Esophagus squamous epithelium (tissue), 5 donors: ENCODE data around the gene RPL7A. TPM values are rescaled to one million over a fixed set of nuclear protein-coding genes. Genes with fewer than 3 reads are reported as not detected.

Source experiments
- DNase-seq: peaks from one replicate; lab custom pipeline; 2025; lab: John Stamatoyannopoulos, UW
- H3K27ac ChIP-seq, 4 donors: fragments of 200-600 bp; sonication (generic); one replicate each; pipeline ENCODE4 v1.5.1; 2016 to 2019; ENCODE audit warnings: mild to moderate bottlenecking in 1 of 4
- H3K27me3 ChIP-seq, 4 donors: fragments of 200-600 bp; sonication (generic); 1 replicate in 3 of 4; 2 replicates in 1 of 4; pipeline versions ENCODE4 v1.5.1 to v1.6.0; 2017 to 2021; ENCODE audit warnings: antibody characterized with exemption in 1 of 4
- H3K36me3 ChIP-seq, 3 donors: fragments of 200-600 bp; sonication (generic); one replicate each; pipeline ENCODE4 v1.5.1; 2016 to 2019
- H3K4me1 ChIP-seq, 3 donors: fragments of 200-600 bp; sonication (generic); one replicate each; pipeline ENCODE4 v1.5.1; 2017 to 2019
- H3K4me3 ChIP-seq, 4 donors: fragments of 200-600 bp; sonication (generic); 1 replicate in 3 of 4; 2 replicates in 1 of 4; pipeline ENCODE4 v1.5.1; 2016 to 2019; ENCODE audit warnings: mild to moderate bottlenecking in 2 of 4, moderate library complexity in 1 of 4
- H3K9me3 ChIP-seq, 3 donors: fragments of 200-600 bp; sonication (generic); one replicate each; pipeline ENCODE4 v1.5.1; 2016 to 2019
- CTCF ChIP-seq, 6 experiments: fragments of 450-650 bp in 4 of 6; fragments of 200-600 bp in 2 of 6; sonication (generic) in 2 of 6; IDR thresholded peaks; one replicate each; pipeline ENCODE4 v1.5.1; 2016 to 2019; ENCODE audit warnings: antibody characterized with exemption in 6 of 6, mild to moderate bottlenecking in 4 of 6, moderate library complexity in 4 of 6
- POLR2A ChIP-seq, 4 donors: fragments of 450-650 bp; IDR thresholded peaks; one replicate each; pipeline ENCODE4 v1.6.1; 2017; ENCODE audit warnings: antibody characterized with exemption in 4 of 4, mild to moderate bottlenecking in 4 of 4, moderate library complexity in 3 of 4
- WGBS, 2 donors: methylation state at CpG; one replicate each; pipeline ENCODE4 v1.1.5; 2018; 5-methylcytosine and 5-hydroxymethylcytosine counted together
- intact Hi-C: fragments of 100-400 bp; cut with DNase I; formaldehyde crosslinking; loops from one replicate; pipeline ENCODE4 v1.15.0; 2022
- total RNA-seq, 4 donors: library from RNA; depleted of rRNA; stranded (reverse); fragments of >200 nt; gene quantifications; one replicate each; pipeline ENCODE4 v1.1.0, GENCODE V29; 2016
- donor health status: DM: yes; HTN: yes; CAD: no.

Gene RPL7A
- total RNA-seq, 4 donors from 2014 or later: 1,828 to 2,553 (median 2,363) TPM

DNA sequence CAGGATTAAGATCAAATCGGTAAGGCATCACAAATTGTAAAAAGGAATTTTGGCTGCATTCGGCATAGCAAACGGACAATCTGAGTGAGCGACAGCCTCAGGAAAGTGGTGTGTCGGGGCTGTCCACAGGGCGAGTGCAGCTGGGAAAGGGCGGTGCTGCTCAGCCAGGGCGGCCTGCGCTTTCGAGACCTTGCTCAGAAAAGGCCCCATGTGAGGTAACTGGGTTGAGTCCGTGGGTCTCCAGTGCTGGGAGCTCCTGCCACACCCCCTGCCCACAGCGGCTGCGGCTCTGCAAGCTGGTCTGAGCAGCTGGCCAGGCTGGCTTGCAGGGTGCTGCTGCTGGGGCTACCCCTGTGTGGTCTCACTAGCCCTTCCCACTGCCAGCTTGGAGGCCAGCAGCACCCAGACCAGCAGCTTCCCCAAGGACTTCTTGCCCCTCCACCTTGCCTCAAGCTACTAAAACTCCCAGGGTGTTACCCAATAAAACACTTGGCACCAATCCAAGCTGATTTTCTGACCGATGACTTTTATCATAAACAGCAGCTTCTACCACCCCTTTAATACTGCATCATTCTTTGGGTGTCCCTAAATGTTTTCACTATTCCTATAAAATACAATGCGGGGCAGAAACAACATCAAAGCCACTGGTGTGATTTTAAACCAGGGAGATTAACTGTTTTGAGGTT is 14.5 kb downstream of the RPL7A start:
- Histone ChIP-seq H3K4me1 (peaks cover 27 to 90% (median 38%) of the 10 kb centered on the region in 3 donors), H3K27me3 (no peaks in the 10 kb centered on the region), H3K36me3 (peaks cover 29 to 91% (median 35%) of the 10 kb centered on the region in 3 donors), H3K9me3 (no peaks in the 10 kb centered on the region), H3K27ac (peak overlapping the region in 3 of 4 donors; percentile 57 to 78 (median 74)), H3K4me3 (no peak overlapping the region)
- DNase-seq: no peak
- intact Hi-C loops: no loop called here
- 53 to 58% methylated on average over 12 to 13 of the region's 15 CpGs for WGBS, 2 donors
- TF ChIP-seq POLR2A (IDR thresholded peaks at IDR 0.05) (no peak), CTCF (IDR thresholded peaks at IDR 0.05) (no peak)

- TF ChIP-seq POLR2A (IDR thresholded peaks at IDR 0.05) (no peak), CTCF (IDR thresholded peaks at IDR 0.05) (no peak)
- no peak overlapping the region for H3K4me3 ChIP-seq
- intact Hi-C loops: no loop called here
- peaks cover 21 to 81% (median 29%) of the 10 kb centered on the region in 3 donors for H3K36me3 ChIP-seq
- WGBS, 2 donors: 90% methylated on average over 2 of the region's 11 CpGs; no CpG with 5 or more reads in 1 of the 2 donors
- no peak for DNase-seq
- H3K4me1 ChIP-seq: peaks cover 48 to 100% (median 70%) of the 10 kb centered on the region in 3 donors
- H3K27me3 ChIP-seq: no peaks in the 10 kb centered on the region
- peak overlapping the region in 1 of 4 donors; percentile 22 for H3K27ac ChIP-seq
- H3K9me3 ChIP-seq: no peaks in the 10 kb centered on the region
These were observed 18.4 kb downstream of the RPL7A start for GRCh38 chr9:133366435-133366834.

GRCh38 chr9:133367221-133367620 is 19.2 kb downstream of the RPL7A start:
- 78 to 98% methylated on average over 5 to 17 of the region's 22 CpGs for WGBS, 2 donors
- H3K4me1 ChIP-seq: peaks cover 54 to 100% (median 72%) of the 10 kb centered on the region in 3 donors
- TF ChIP-seq POLR2A (IDR thresholded peaks at IDR 0.05) (no peak), CTCF (IDR thresholded peaks at IDR 0.05) (no peak)
- no peak overlapping the region for H3K4me3 ChIP-seq
- no peaks in the 10 kb centered on the region for H3K27me3 ChIP-seq
- no peak for DNase-seq
- intact Hi-C loops: no loop called here
- no peak overlapping the region for H3K27ac ChIP-seq
- H3K36me3 ChIP-seq: peaks cover 21 to 76% (median 29%) of the 10 kb centered on the region in 3 donors
- no peaks in the 10 kb centered on the region for H3K9me3 ChIP-seq

DNA sequence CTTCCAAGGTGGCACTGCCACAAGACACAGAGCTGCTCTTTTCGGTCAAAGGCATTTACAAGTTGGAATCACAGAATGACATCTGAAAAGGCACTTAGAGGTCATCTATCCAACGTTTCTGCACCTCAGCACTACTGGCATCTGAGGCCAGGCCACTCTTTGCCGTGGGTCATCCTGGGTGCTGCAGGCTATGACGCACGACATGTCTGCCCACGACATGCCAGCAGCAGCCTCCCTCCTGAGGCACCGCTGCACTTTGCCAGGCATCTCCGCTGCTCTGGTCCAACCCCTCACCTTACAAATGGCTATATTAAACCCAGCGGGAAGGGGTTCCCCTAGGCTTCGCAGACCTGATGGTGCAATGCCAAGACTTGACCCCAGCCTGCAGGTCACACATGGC is 19.8 kb downstream of the RPL7A start:
- TF ChIP-seq CTCF (IDR thresholded peaks at IDR 0.05) (no peak), POLR2A (IDR thresholded peaks at IDR 0.05) (no peak)
- no peak for DNase-seq
- intact Hi-C loops: no loop called here
- H3K36me3 ChIP-seq: peaks cover 21 to 76% (median 29%) of the 10 kb centered on the region in 3 donors
- H3K27me3 ChIP-seq: no peaks in the 10 kb centered on the region
- 69 to 87% methylated on average over 3 to 10 of the region's 10 CpGs for WGBS, 2 donors
- H3K4me3 ChIP-seq: no peak overlapping the region
- peak overlapping the region in 2 of 4 donors; percentile 27 to 31 for H3K27ac ChIP-seq
- H3K9me3 ChIP-seq: no peaks in the 10 kb centered on the region
- peaks cover 56 to 100% (median 73%) of the 10 kb centered on the region in 3 donors for H3K4me1 ChIP-seq

DNA sequence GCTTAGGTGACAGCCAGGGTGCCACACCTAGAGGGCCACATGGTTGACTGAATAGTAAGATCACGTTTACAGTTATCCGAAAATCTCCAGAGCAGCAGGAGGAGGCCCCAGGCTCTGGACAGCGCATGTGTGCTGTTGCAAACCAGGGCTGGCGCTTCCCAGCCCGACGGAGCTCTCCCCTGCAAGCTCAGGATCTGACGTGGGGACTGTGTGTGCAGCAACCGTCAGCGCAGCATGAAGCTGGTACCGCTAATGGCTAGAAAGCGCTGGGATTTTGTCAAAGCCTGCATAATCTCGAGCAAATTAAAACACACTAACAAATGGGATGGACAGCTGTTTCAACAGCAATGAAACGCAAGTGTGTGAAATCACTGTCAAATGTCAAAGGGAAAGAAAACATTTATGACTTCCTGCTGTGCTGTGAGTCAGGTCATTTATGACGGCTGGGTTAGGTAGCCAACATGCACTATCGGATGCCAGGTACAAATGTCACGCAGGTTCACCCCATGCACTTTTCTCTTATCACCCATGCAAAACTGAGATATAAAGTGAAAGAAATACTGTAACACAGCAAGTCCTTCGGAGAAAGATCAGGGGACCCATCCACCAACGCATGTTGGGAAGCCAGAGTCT is 20.3 kb downstream of the RPL7A start:
- H3K9me3 ChIP-seq: no peaks in the 10 kb centered on the region
- H3K27ac ChIP-seq: peak overlapping the region in 1 of 4 donors; percentile 27
- TF ChIP-seq CTCF (IDR thresholded peaks at IDR 0.05) (no peak), POLR2A (IDR thresholded peaks at IDR 0.05) (no peak)
- H3K4me3 ChIP-seq: no peak overlapping the region
- WGBS, 2 donors: 53 to 65% methylated on average over 14 to 17 of the region's 18 CpGs
- DNase-seq: no peak
- peaks cover 62 to 100% (median 73%) of the 10 kb centered on the region in 3 donors for H3K4me1 ChIP-seq
- no peaks in the 10 kb centered on the region for H3K27me3 ChIP-seq
- intact Hi-C loops: no loop called here
- H3K36me3 ChIP-seq: peaks cover 19 to 76% (median 24%) of the 10 kb centered on the region in 3 donors
